AG04450 (cell line): ENCODE measurements around the gene GPSM1. TPM values are rescaled to one million over a fixed set of nuclear protein-coding genes. Genes with fewer than 3 reads are reported as not detected.

ENCODE experiments used
- CTCF ChIA-PET: fragments of 300-600, 350-600 bp; formaldehyde crosslinking; extraction: SDS; loops from one replicate; lab custom pipeline; 2022; ENCODE audit warnings: antibody characterized with exemption, inconsistent platforms; lab: Charles Lee
- POLR2A ChIA-PET: fragments of 350-600 bp; formaldehyde crosslinking; extraction: SDS; loops from one replicate; lab custom pipeline; 2021; ENCODE audit warnings: antibody characterized with exemption, inconsistent platforms; lab: Yijun Ruan, JAX
- DNase-seq: peaks from one replicate; pipeline ENCODE4 v3.0.0-alpha.2; 2011; ENCODE audit warnings: low read depth, low spot score
- H3K27ac ChIP-seq: one replicate; pipeline ENCODE4 v1.5.1; 2012; ENCODE audit warnings: low read depth, low read length, control low read depth
- H3K27me3 ChIP-seq: one replicate; pipeline ENCODE4 v1.6.0; 2012; ENCODE audit warnings: low read length; ENCODE audit not compliant: control insufficient read depth, insufficient read depth
- H3K4me3 ChIP-seq: 2 replicates; pipeline ENCODE4 v1.5.1; 2011; ENCODE audit warnings: mild to moderate bottlenecking, low read depth, low read length, control low read depth
- H3K9me3 ChIP-seq: 2 replicates; pipeline ENCODE4 v1.5.1; 2012; ENCODE audit warnings: low read length; ENCODE audit not compliant: control insufficient read depth, insufficient read depth
- CTCF ChIP-seq: IDR thresholded peaks from 2 replicates; pipeline ENCODE4 v1.5.1; 2011; ENCODE audit warnings: low read depth, low read length, control low read depth, inconsistent platforms
- polyA plus RNA-seq: library from polyadenylated mRNA; depleted of rRNA; stranded (reverse); fragments of >200 nt; gene quantifications from 2 replicates; pipeline ENCODE4 v1.2.3, GENCODE V29; 2011

Gene GPSM1
- polyA plus RNA-seq, 1 experiment: 22.5 TPM

GRCh38 chr9:136343121-136343883 is 16.0 kb downstream of the GPSM1 start:
- no peak for DNase-seq
- Histone ChIP-seq H3K4me3 (no peak overlapping the region), H3K9me3 (no peaks in the 10 kb centered on the region; the same call in 1 of the 2 replicates), H3K27ac (peak overlapping the region; percentile 47), H3K27me3 (no peaks in the 10 kb centered on the region)
- no peak for TF ChIP-seq CTCF
- ChIA-PET POLR2A (interaction anchor here (0.7 kb wide), 1 partner anchor 14 kb away, joined by 3 read pairs; no protein-coding TSS in a partner anchor), CTCF (no interaction called here)

GRCh38 chr9:136343884-136344269 is 16.5 kb downstream of the GPSM1 start:
- POLR2A ChIA-PET: no interaction called here
- no peaks in the 10 kb centered on the region; the same call in 1 of the 2 replicates for H3K9me3 ChIP-seq
- CTCF ChIA-PET: no interaction called here
- DNase-seq: no peak
- no peak overlapping the region for H3K27ac ChIP-seq
- no peak for TF ChIP-seq CTCF
- no peaks in the 10 kb centered on the region for H3K27me3 ChIP-seq
- H3K4me3 ChIP-seq: no peak overlapping the region

GRCh38 chr9:136344544-136345280 is 17.4 kb downstream of the GPSM1 start:
- Histone ChIP-seq H3K4me3 (no peak overlapping the region), H3K27me3 (no peaks in the 10 kb centered on the region), H3K9me3 (no peaks in the 10 kb centered on the region; the same call in 1 of the 2 replicates), H3K27ac (peak overlapping the region; percentile 11)
- no peak for TF ChIP-seq CTCF
- DNase-seq: no peak
- POLR2A ChIA-PET: no interaction called here
- CTCF ChIA-PET: interaction anchor here (0.6 to 1.4 kb wide), 2 partner anchors 7 to 44 kb away, joined by 4 to 7 read pairs; no protein-coding TSS in a partner anchor

GRCh38 chr9:136345281-136346156 is 18.2 kb downstream of the GPSM1 start:
- POLR2A ChIA-PET: interaction anchor here (1.0 kb wide), 1 partner anchor 18 kb away, joined by 4 read pairs; the partner anchor contains the start of gene DNLZ
- no peak for DNase-seq
- TF ChIP-seq CTCF: peak; percentile 38
- Histone ChIP-seq H3K27me3 (no peaks in the 10 kb centered on the region), H3K9me3 (no peaks in the 10 kb centered on the region; the same call in 1 of the 2 replicates), H3K4me3 (no peak overlapping the region), H3K27ac (no peak overlapping the region)
- CTCF ChIA-PET: interaction anchor here (0.5 to 1.4 kb wide), 3 partner anchors 8 to 41 kb away, joined by 3 to 4 read pairs (median 4); no protein-coding TSS in a partner anchor
